H1 (cell line): ENCODE data around the gene ASAP2. TPM values are rescaled to one million over a fixed set of nuclear protein-coding genes. Genes with fewer than 3 reads are reported as not detected.

Experiments used
- CTCF ChIA-PET: fragments of 300-600 bp; sonication (Branson Sonifier 250); formaldehyde crosslinking; loops from one replicate; lab custom pipeline; 2021; ENCODE audit not compliant: partially characterized antibody; lab: Charles Lee
- POLR2A ChIA-PET: fragments of 300-600 bp; sonication (Branson Sonifier 250); formaldehyde crosslinking; loops from one replicate; lab custom pipeline; 2021; ENCODE audit warnings: inconsistent platforms; ENCODE audit not compliant: partially characterized antibody; lab: Charles Lee
- DNase-seq, 2 experiments: peaks; one replicate each; pipeline versions ENCODE4 v3.0.0 to v3.0.0-alpha.2; 2010 to 2022; ENCODE audit warnings: low spot score in 2 of 2, low read depth in 1 of 2, mixed read lengths in 1 of 2
- FAIRE-seq: peaks from 2 replicates; lab custom pipeline; 2011; peaks lifted over from hg19 to GRCh38; lab: Jason Lieb, UNC
- H2AFZ ChIP-seq: 2 replicates; pipeline ENCODE4 v1.8.1; 2012; ENCODE audit warnings: low read length, inconsistent platforms
- H2AK5ac ChIP-seq: 2 replicates; pipeline ENCODE4 v1.6.1; 2013; ENCODE audit warnings: low read depth, low read length
- H2BK120ac ChIP-seq: replicated peaks from 2 replicates; pipeline ENCODE3; 2013; ENCODE audit warnings: low read depth, low read length, inconsistent platforms
- H2BK12ac ChIP-seq: 2 replicates; pipeline ENCODE4 v1.6.1; 2013; ENCODE audit warnings: low read depth, low read length
- H2BK15ac ChIP-seq: 2 replicates; pipeline ENCODE4 v1.6.1; 2013; ENCODE audit warnings: low read length
- H2BK20ac ChIP-seq: 2 replicates; pipeline ENCODE4 v1.6.1; 2013; ENCODE audit warnings: low read length
- H2BK5ac ChIP-seq: 2 replicates; pipeline ENCODE4 v1.6.1; 2013; ENCODE audit warnings: low read depth, low read length
- H3K14ac ChIP-seq: 2 replicates; pipeline ENCODE4 v1.6.1; 2013; ENCODE audit warnings: inconsistent platforms; ENCODE audit not compliant: insufficient read length
- H3K18ac ChIP-seq: 2 replicates; pipeline ENCODE4 v1.6.1; 2013; ENCODE audit warnings: low read length; ENCODE audit errors: extremely low read depth
- H3K23ac ChIP-seq: 2 replicates; pipeline ENCODE4 v1.6.1; 2013; ENCODE audit warnings: inconsistent platforms; ENCODE audit not compliant: insufficient read length
- H3K23me2 ChIP-seq: 2 replicates; pipeline ENCODE4 v1.6.1; 2013; ENCODE audit warnings: low read depth, low read length
- H3K27ac ChIP-seq: 2 replicates; pipeline ENCODE4 v1.6.1; 2011; ENCODE audit warnings: low read depth, low read length, inconsistent platforms
- H3K27me3 ChIP-seq, 4 experiments: replicated peaks in 1 of 4; 1 replicate in 1 of 4; 2 replicates in 3 of 4; pipeline versions ENCODE4 v1.6.1 to v1.8.1; 2011 to 2013; ENCODE audit warnings: low read length in 3 of 4, mild to moderate bottlenecking in 3 of 4, inconsistent platforms in 2 of 4, mixed read lengths in 2 of 4, moderate library complexity in 1 of 4; ENCODE audit not compliant: control insufficient read depth in 3 of 4, insufficient read depth in 3 of 4; ENCODE audit errors: extremely low read depth in 1 of 4
- H3K36me3 ChIP-seq, 4 experiments: 2 replicates each; pipeline versions ENCODE4 v1.6.1 to v1.8.1; 2011 to 2013; ENCODE audit warnings: mild to moderate bottlenecking in 4 of 4, low read length in 3 of 4, moderate library complexity in 2 of 4, control low read depth in 1 of 4, inconsistent platforms in 1 of 4; ENCODE audit not compliant: insufficient read depth in 4 of 4, control insufficient read depth in 2 of 4
- H3K4ac ChIP-seq: replicated peaks from 2 replicates; pipeline ENCODE3; 2013; ENCODE audit warnings: low read length, low read depth, mixed read lengths, inconsistent platforms; ENCODE audit not compliant: insufficient read length
- H3K4me1 ChIP-seq, 4 experiments: replicated peaks in 1 of 4; 1 replicate in 1 of 4; 2 replicates in 3 of 4; pipeline versions ENCODE4 v1.6.1 to v1.8.1; 2011 to 2013; ENCODE audit warnings: low read length in 3 of 4, inconsistent platforms in 2 of 4, mixed read lengths in 1 of 4; ENCODE audit not compliant: insufficient read depth in 4 of 4, control insufficient read depth in 3 of 4
- H3K4me2 ChIP-seq, 2 experiments: 2 replicates each; pipeline versions ENCODE4 v1.6.1 to v1.8.1; 2011 to 2013; ENCODE audit warnings: low read depth in 2 of 2, low read length in 2 of 2, control low read depth in 1 of 2, inconsistent platforms in 1 of 2, mild to moderate bottlenecking in 1 of 2; ENCODE audit not compliant: insufficient read depth in 1 of 2
- H3K4me3 ChIP-seq, 4 experiments: fragments of 200-600, 300-600 bp in 1 of 4; sonication (generic), shearing (Covaris generic), sonication (Bioruptor Twin) in 1 of 4; 2 replicates each; pipeline versions ENCODE4 v1.5.1 to v1.8.1; 2011 to 2016; ENCODE audit warnings: low read length in 4 of 4, low read depth in 3 of 4, control low read depth in 2 of 4, inconsistent platforms in 2 of 4, mild to moderate bottlenecking in 2 of 4, mixed read lengths in 1 of 4, moderate library complexity in 1 of 4; ENCODE audit not compliant: insufficient read depth in 2 of 4; ENCODE audit errors: extremely low read depth in 1 of 4
- H3K56ac ChIP-seq: replicated peaks from 2 replicates; pipeline ENCODE3; 2013; ENCODE audit warnings: low read depth, mild to moderate bottlenecking, mixed read lengths, low read length, inconsistent platforms; ENCODE audit not compliant: insufficient read length
- H3K79me1 ChIP-seq: 2 replicates; pipeline ENCODE4 v1.6.1; 2013; ENCODE audit warnings: low read depth, low read length, control low read depth
- H3K79me2 ChIP-seq, 2 experiments: 2 replicates each; pipeline versions ENCODE4 v1.6.1 to v1.8.1; 2012 to 2013; ENCODE audit warnings: low read length in 2 of 2, mild to moderate bottlenecking in 2 of 2, inconsistent platforms in 1 of 2; ENCODE audit not compliant: insufficient read depth in 2 of 2, control insufficient read depth in 1 of 2
- H3K9ac ChIP-seq, 4 experiments: replicated peaks in 1 of 4; 1 replicate in 1 of 4; 2 replicates in 3 of 4; pipeline versions ENCODE4 v1.6.1 to v1.8.1; 2011 to 2013; ENCODE audit warnings: low read depth in 3 of 4, low read length in 3 of 4, control low read depth in 2 of 4, mild to moderate bottlenecking in 2 of 4, moderate library complexity in 2 of 4, inconsistent platforms in 1 of 4; ENCODE audit errors: extremely low read depth in 1 of 4
- H3K9me3 ChIP-seq, 2 experiments: 2 replicates each; pipeline versions ENCODE4 v1.6.1 to v1.8.1; 2012 to 2013; ENCODE audit warnings: mild to moderate bottlenecking in 2 of 2, moderate library complexity in 2 of 2, control low read depth in 1 of 2, inconsistent platforms in 1 of 2, low read depth in 1 of 2, low read length in 1 of 2, mixed read lengths in 1 of 2; ENCODE audit not compliant: insufficient read depth in 2 of 2
- H4K20me1 ChIP-seq, 2 experiments: replicated peaks in 1 of 2; 2 replicates each; pipeline versions ENCODE3 to v1.8.1; 2011 to 2013; ENCODE audit warnings: inconsistent platforms in 2 of 2, low read length in 2 of 2, mild to moderate bottlenecking in 1 of 2; ENCODE audit not compliant: insufficient read depth in 2 of 2, control insufficient read depth in 1 of 2
- H4K5ac ChIP-seq: 2 replicates; pipeline ENCODE4 v1.6.1; 2013; ENCODE audit warnings: low read length, low read depth, mixed read lengths, inconsistent platforms; ENCODE audit not compliant: insufficient read length
- H4K8ac ChIP-seq: 2 replicates; pipeline ENCODE4 v1.8.0; 2013; ENCODE audit warnings: mild to moderate bottlenecking, moderate library complexity, low read length, inconsistent platforms; ENCODE audit not compliant: insufficient read depth; ENCODE audit errors: extremely low read depth
- H4K91ac ChIP-seq: replicated peaks from 2 replicates; pipeline ENCODE3; 2013; ENCODE audit warnings: low read length, mixed read lengths, inconsistent platforms; ENCODE audit not compliant: insufficient read length
- BACH1 ChIP-seq: IDR thresholded peaks from 2 replicates; pipeline ENCODE4 v1.6.1; 2012; ENCODE audit warnings: low read length, improper control_type of control experiment
- EZH2 ChIP-seq: fragments of 200-600 bp; sonication (generic); IDR thresholded peaks from 2 replicates; pipeline ENCODE4 v1.7.1; 2012; ENCODE audit warnings: low read depth, mild to moderate bottlenecking, moderate library complexity, low read length, inconsistent platforms; ENCODE audit not compliant: severe bottlenecking
- MAFK ChIP-seq: IDR thresholded peaks from 2 replicates; pipeline ENCODE4 v1.6.1; 2012; ENCODE audit warnings: low read depth, mild to moderate bottlenecking, improper control_type of control experiment, low read length
- NANOG ChIP-seq: IDR thresholded peaks from 2 replicates; pipeline ENCODE4 v1.6.1; 2011; ENCODE audit warnings: low read length, low read depth, mild to moderate bottlenecking, inconsistent platforms; ENCODE audit not compliant: insufficient read depth, poor library complexity, severe bottlenecking
- POU5F1 ChIP-seq: IDR thresholded peaks from 2 replicates; pipeline ENCODE4 v1.6.1; 2011; ENCODE audit warnings: low read depth, mild to moderate bottlenecking, low read length, moderate library complexity
- SP2 ChIP-seq: IDR thresholded peaks from 2 replicates; pipeline ENCODE4 v1.6.1; 2012; ENCODE audit warnings: mild to moderate bottlenecking, low read length, inconsistent platforms
- SRF ChIP-seq: IDR thresholded peaks from 2 replicates; pipeline ENCODE4 v1.6.1; 2011; ENCODE audit warnings: mild to moderate bottlenecking, low read depth, low read length, moderate library complexity
- YY1 ChIP-seq: IDR thresholded peaks from 2 replicates; pipeline ENCODE4 v1.6.1; 2011; ENCODE audit warnings: low read depth, mild to moderate bottlenecking, low read length
- ZNF274 ChIP-seq: IDR thresholded peaks from 2 replicates; pipeline ENCODE4 v1.7.0; 2012; ENCODE audit warnings: low read length, borderline replicate concordance; ENCODE audit errors: extremely low read depth
- WGBS, 2 experiments: shearing (Covaris generic) in 1 of 2; methylation state at CpG; one replicate each; pipeline versions ENCODE4 v1.1.6 to v1.1.7; 2013 to 2015; ENCODE audit warnings: low lambda C conversion rate in 2 of 2, mixed read lengths in 2 of 2, inconsistent platforms in 1 of 2, low coverage in 1 of 2, missing lambda C conversion rate in 1 of 2; ENCODE audit not compliant: insufficient replicate concordance in 2 of 2, insufficient coverage in 1 of 2, insufficient read length in 1 of 2; ENCODE audit errors: extremely low coverage in 1 of 2, missing lambda C conversion rate in 1 of 2; 5-methylcytosine and 5-hydroxymethylcytosine counted together
- polyA plus RNA-seq, 7 experiments: library from polyadenylated mRNA; depleted of rRNA in 3 of 7; stranded (reverse) in 5 of 7; unstranded in 2 of 7; fragments of >200 nt in 5 of 7; fragments of 200-250 nt in 2 of 7; gene quantifications; 1 replicate in 5 of 7; 2 replicates in 1 of 7; 4 replicates in 1 of 7; pipeline versions ENCODE4 v1.2.1 to v1.2.3, GENCODE V29; 2011 to 2013; ENCODE audit warnings: missing spikeins in 2 of 7, mixed read lengths in 2 of 7
- total RNA-seq: library from RNA; stranded (reverse); fragmentation: NEBNext Ultra II Directional; extraction: Animal tissue kit (Norgen Biotek cat#: 25700); gene quantifications from 2 replicates; pipeline ENCODE4 v1.2.1, GENCODE V29; 2021
- TF ChIP-seq, protein P1 (sequence below): IDR thresholded peaks from 2 replicates; pipeline ENCODE4 v1.6.1; 2011; ENCODE audit warnings: low read length, improper control_type of control experiment
- TF ChIP-seq, protein P2 (sequence below): IDR thresholded peaks from 2 replicates; pipeline ENCODE4 v1.6.1; 2012; ENCODE audit warnings: low read length, inconsistent platforms

ASAP2 gene
- total and polyA plus RNA-seq, 2 of the 8 experiments (the other 6 are each of a cell fraction or from before 2014, with no cell fraction given), result 10.2 to 18.7 TPM

- Histone ChIP-seq H3K27me3 (no peaks in the 10 kb centered on the region), H2AK5ac (no peak overlapping the region), H2BK12ac (no peak overlapping the region), H2BK15ac (no peak overlapping the region), H3K56ac (no peak overlapping the region), H3K4ac (no peak overlapping the region), H4K5ac (no peak overlapping the region), H3K79me1 (no peaks in the 10 kb centered on the region), H3K4me2 (no peak overlapping the region), H3K9me3 (no peaks in the 10 kb centered on the region), H3K4me3 (no peak overlapping the region), H2BK20ac (no peak overlapping the region), H3K23me2 (no peaks in the 10 kb centered on the region), H4K20me1 (no peaks in the 10 kb centered on the region), H2BK120ac (no peak overlapping the region), H3K23ac (no peak overlapping the region), H4K91ac (no peak overlapping the region), H4K8ac (no peak overlapping the region; the same call in 1 of the 2 replicates), H3K79me2 (no peaks in the 10 kb centered on the region), H3K36me3 (no peaks in the 10 kb centered on the region; a peak in 1 of 8 replicates), H2AFZ (no peak overlapping the region), H3K9ac (no peak overlapping the region), H3K18ac (no peak overlapping the region), H3K4me1 (no peaks in the 10 kb centered on the region), H2BK5ac (no peak overlapping the region), H3K14ac (no peak overlapping the region), H3K27ac (no peak overlapping the region)
- FAIRE-seq, result no peak
- no peak for DNase-seq
- POLR2A ChIA-PET, result no interaction called here
- WGBS, 2 experiments, result 97% methylated on average over 8 of the region's 8 CpGs; no CpG with 5 or more reads in 1 of the 2 experiments
- CTCF ChIA-PET, result interaction anchor here (1.2 to 2.2 kb wide), 4 partner anchors 9 to 195 kb away, joined by 3 to 6 read pairs (median 4); no protein-coding TSS in a partner anchor
- no peak for TF ChIP-seq ZNF274
- no peak for TF ChIP-seq BACH1
- TF ChIP-seq EZH2, result no peak
- TF ChIP-seq, protein P1, sequence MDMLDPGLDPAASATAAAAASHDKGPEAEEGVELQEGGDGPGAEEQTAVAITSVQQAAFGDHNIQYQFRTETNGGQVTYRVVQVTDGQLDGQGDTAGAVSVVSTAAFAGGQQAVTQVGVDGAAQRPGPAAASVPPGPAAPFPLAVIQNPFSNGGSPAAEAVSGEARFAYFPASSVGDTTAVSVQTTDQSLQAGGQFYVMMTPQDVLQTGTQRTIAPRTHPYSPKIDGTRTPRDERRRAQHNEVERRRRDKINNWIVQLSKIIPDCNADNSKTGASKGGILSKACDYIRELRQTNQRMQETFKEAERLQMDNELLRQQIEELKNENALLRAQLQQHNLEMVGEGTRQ, result no peak
- TF ChIP-seq SRF, result no peak
- TF ChIP-seq POU5F1, result no peak
- TF ChIP-seq SP2, result no peak
- no peak for TF ChIP-seq MAFK
- no peak for TF ChIP-seq YY1
- no peak for TF ChIP-seq NANOG
- TF ChIP-seq, protein P2, sequence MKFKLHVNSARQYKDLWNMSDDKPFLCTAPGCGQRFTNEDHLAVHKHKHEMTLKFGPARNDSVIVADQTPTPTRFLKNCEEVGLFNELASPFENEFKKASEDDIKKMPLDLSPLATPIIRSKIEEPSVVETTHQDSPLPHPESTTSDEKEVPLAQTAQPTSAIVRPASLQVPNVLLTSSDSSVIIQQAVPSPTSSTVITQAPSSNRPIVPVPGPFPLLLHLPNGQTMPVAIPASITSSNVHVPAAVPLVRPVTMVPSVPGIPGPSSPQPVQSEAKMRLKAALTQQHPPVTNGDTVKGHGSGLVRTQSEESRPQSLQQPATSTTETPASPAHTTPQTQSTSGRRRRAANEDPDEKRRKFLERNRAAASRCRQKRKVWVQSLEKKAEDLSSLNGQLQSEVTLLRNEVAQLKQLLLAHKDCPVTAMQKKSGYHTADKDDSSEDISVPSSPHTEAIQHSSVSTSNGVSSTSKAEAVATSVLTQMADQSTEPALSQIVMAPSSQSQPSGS, result no peak
Observed at GRCh38 chr2:9337901-9338300, 131.3 kb downstream of the ASAP2 start.
